NCI-H1092 treated with DMSO at 0.1 percent for 48 hours (cell line): ENCODE results near the gene PTPRH.

ENCODE experiments used
- DNase-seq: peaks from one replicate; lab custom pipeline; 2025; lab: John Stamatoyannopoulos, UW

The PTPRH gene

GRCh38 chr19:55132453-55133129 lies 76.7 kb downstream of the PTPRH start:
- no peak for DNase-seq

GRCh38 chr19:55131421-55131820 lies 77.9 kb downstream of the PTPRH start:
- DNase-seq: no peak
